Superior temporal gyrus (tissue), 1 donor: Measurements from ENCODE around the gene IL26.
"Not testable (repeated sequence)": the region's sequence is repeated elsewhere in the genome, so short reads cannot be mapped to it uniquely, and the experiment has no call there.

ENCODE experiments used
- DNase-seq: peaks from one replicate; pipeline ENCODE4 v3.0.0-alpha.2; 2016; ENCODE audit errors: extremely low spot score

IL26 gene

GRCh38 chr12:68240079-68240478 is 14.5 kb upstream of the IL26 start:
- DNase-seq = peak; percentile 25

- DNase-seq = no peak
These were observed 13.8 kb upstream of the IL26 start for GRCh38 chr12:68239309-68239982.

- peak; percentile 45 for DNase-seq
These were observed 12.0 kb upstream of the IL26 start for GRCh38 chr12:68237619-68238018.

GRCh38 chr12:68237078-68237477 is 11.5 kb upstream of the IL26 start:
- peak; percentile 40 for DNase-seq

- no peak for DNase-seq
These were observed 10.9 kb upstream of the IL26 start for GRCh38 chr12:68236421-68237059.

- DNase-seq = no peak
These were observed 10.0 kb upstream of the IL26 start for GRCh38 chr12:68235576-68235975.

GRCh38 chr12:68234140-68234539 is 8.5 kb upstream of the IL26 start:
- DNase-seq = peak; percentile 45

- DNase-seq = no peak
These were observed 7.9 kb upstream of the IL26 start for GRCh38 chr12:68233498-68233897.

GRCh38 chr12:68231691-68232090 is 6.1 kb upstream of the IL26 start:
- DNase-seq = peak; percentile 46

GRCh38 chr12:68231229-68231628 is 5.6 kb upstream of the IL26 start:
- no peak for DNase-seq

- DNase-seq = no peak
These were observed 4.3 kb upstream of the IL26 start for GRCh38 chr12:68229956-68230355.

- no peak for DNase-seq
These were observed 1.7 kb upstream of the IL26 start for GRCh38 chr12:68227356-68227755.

- no peak for DNase-seq
These were observed 861 bp downstream of the IL26 start for GRCh38 chr12:68224613-68225285.

- peak; percentile 90 for DNase-seq
These were observed 2.4 kb downstream of the IL26 start for GRCh38 chr12:68223067-68223747.

- DNase-seq = no peak
These were observed 3.3 kb downstream of the IL26 start for GRCh38 chr12:68222326-68222725.

- DNase-seq = no peak
These were observed 4.1 kb downstream of the IL26 start for GRCh38 chr12:68221497-68221896.

GRCh38 chr12:68210875-68211274 is 14.7 kb downstream of the IL26 start:
- DNase-seq = no peak

- not testable (repeated sequence) for DNase-seq
These were observed 16.4 kb downstream of the IL26 start for GRCh38 chr12:68209048-68209728.

- DNase-seq = no peak
These were observed 18.3 kb downstream of the IL26 start for GRCh38 chr12:68207276-68207675.

GRCh38 chr12:68206446-68206845 is 19.2 kb downstream of the IL26 start:
- DNase-seq = no peak

GRCh38 chr12:68203460-68203875 is 22.1 kb downstream of the IL26 start:
- no peak for DNase-seq

- no peak for DNase-seq
These were observed 24.8 kb downstream of the IL26 start for GRCh38 chr12:68200854-68201253.
